ENCODE measurements around the gene RWDD4.

Gene RWDD4

DNA sequence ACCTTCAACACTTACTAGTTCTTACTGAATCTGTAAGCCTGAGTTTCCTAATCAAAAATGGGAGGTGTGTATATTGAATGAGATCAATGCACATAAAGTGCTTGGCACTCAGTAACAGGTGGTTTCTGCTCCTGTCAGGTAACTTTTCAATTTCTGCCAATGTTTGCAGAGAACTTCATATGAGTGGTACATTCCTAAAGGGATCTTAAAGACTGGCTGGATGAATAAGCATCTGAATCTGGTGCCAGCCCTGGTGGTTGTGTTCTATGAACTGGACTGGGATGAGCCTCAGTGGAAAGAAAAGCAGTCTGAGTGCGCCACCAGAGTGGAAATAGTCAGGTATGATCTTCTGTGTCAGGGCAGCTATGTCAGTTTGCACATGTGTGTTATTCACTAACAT lies 7.1 kb upstream of the RWDD4 start:
- in situ Hi-C loops (cut with MboI; ENCODE audit: low pct_unique_long_range_greater_than_20kb, low sequenced_read_pairs, unreplicated experiment) = no loop called here
- no peak for DNase-seq (ENCODE audit: low spot score)
- TF ChIP-seq, protein P1, sequence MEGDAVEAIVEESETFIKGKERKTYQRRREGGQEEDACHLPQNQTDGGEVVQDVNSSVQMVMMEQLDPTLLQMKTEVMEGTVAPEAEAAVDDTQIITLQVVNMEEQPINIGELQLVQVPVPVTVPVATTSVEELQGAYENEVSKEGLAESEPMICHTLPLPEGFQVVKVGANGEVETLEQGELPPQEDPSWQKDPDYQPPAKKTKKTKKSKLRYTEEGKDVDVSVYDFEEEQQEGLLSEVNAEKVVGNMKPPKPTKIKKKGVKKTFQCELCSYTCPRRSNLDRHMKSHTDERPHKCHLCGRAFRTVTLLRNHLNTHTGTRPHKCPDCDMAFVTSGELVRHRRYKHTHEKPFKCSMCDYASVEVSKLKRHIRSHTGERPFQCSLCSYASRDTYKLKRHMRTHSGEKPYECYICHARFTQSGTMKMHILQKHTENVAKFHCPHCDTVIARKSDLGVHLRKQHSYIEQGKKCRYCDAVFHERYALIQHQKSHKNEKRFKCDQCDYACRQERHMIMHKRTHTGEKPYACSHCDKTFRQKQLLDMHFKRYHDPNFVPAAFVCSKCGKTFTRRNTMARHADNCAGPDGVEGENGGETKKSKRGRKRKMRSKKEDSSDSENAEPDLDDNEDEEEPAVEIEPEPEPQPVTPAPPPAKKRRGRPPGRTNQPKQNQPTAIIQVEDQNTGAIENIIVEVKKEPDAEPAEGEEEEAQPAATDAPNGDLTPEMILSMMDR (IDR thresholded peaks at IDR 0.05; ENCODE audit: extremely low read depth, insufficient read depth, missing control alignments) = no peak

GRCh38 chr4:183659872-183660242 lies 872 bp upstream of the RWDD4 start:
- DNase-seq (ENCODE audit: low spot score) = no peak
- in situ Hi-C loops (cut with MboI; ENCODE audit: low pct_unique_long_range_greater_than_20kb, low sequenced_read_pairs, unreplicated experiment) = no loop called here
- TF ChIP-seq, protein P1 (IDR thresholded peaks at IDR 0.05; ENCODE audit: extremely low read depth, insufficient read depth, missing control alignments) = no peak

- TF ChIP-seq, protein P1 (IDR thresholded peaks at IDR 0.05; ENCODE audit: extremely low read depth, insufficient read depth, missing control alignments) = no peak
- peak; percentile 47 for DNase-seq (ENCODE audit: low spot score)
- in situ Hi-C loops (cut with MboI; ENCODE audit: low pct_unique_long_range_greater_than_20kb, low sequenced_read_pairs, unreplicated experiment) = no loop called here
Observed at GRCh38 chr4:183658362-183659028, 490 bp downstream of the RWDD4 start.

DNA sequence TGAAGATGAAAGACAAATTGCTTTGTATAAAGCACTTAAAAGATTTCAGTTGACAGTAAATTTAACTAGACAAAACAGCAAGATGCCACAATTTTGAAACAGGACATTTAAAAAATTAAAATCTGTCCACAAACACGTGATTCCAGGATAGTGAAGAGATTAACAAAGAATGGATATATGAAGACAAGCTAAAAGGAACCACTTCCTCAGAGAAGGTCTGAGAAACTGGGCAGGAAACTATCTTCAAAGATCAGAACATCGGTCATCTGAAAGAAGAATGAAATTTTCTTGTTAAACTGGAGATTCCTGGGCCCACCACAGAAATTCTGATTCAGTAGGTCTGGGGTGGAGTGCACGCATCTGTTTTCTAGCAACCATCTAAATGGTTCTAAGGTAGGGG lies 1.4 kb downstream of the RWDD4 start:
- DNase-seq (ENCODE audit: low spot score) = no peak
- in situ Hi-C loops (cut with MboI; ENCODE audit: low pct_unique_long_range_greater_than_20kb, low sequenced_read_pairs, unreplicated experiment) = no loop called here
- TF ChIP-seq, protein P1 (IDR thresholded peaks at IDR 0.05; ENCODE audit: extremely low read depth, insufficient read depth, missing control alignments) = no peak

DNA sequence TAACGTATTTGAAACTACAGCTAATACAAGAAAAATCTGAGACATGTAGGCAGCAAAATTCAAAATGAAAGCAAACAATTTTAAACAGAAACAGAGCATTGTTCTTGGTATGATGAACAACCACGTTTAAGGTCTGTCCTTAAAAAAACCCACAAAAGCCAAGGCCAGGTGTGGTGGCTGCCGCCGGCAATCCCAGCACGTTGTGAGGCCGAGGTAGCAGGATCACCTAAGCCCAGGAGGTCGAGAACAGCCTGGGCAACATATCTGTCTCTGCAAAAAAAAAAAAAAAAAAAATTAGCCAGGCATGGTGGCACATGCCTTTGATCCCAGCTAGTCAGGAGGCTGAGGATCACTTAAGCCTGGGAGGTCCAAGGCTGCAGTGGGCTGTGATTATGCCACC lies 13.7 kb downstream of the RWDD4 start:
- DNase-seq (ENCODE audit: low spot score) = no peak
- TF ChIP-seq, protein P1 (IDR thresholded peaks at IDR 0.05; ENCODE audit: extremely low read depth, insufficient read depth, missing control alignments) = no peak
- in situ Hi-C loops (cut with MboI; ENCODE audit: low pct_unique_long_range_greater_than_20kb, low sequenced_read_pairs, unreplicated experiment) = no loop called here

- in situ Hi-C loops (cut with MboI; ENCODE audit: low pct_unique_long_range_greater_than_20kb, low sequenced_read_pairs, unreplicated experiment) = no loop called here
- no peak for DNase-seq (ENCODE audit: low spot score)
- TF ChIP-seq, protein P1 (IDR thresholded peaks at IDR 0.05; ENCODE audit: extremely low read depth, insufficient read depth, missing control alignments) = no peak
Observed at GRCh38 chr4:183639291-183639690, 19.7 kb downstream of the RWDD4 start.
